Pancreas (tissue), 10 donors: ENCODE data around the gene EFNA5. TPM values are rescaled to one million over a fixed set of nuclear protein-coding genes. Genes with fewer than 3 reads are reported as not detected.

Experiments
- ATAC-seq, 4 donors: fragments of 200-7000 bp; cut with Tn5 transposase; one replicate each; pipeline versions ENCODE4 v1.8.0 to v1.9.1; 2020; ENCODE audit warnings: mild to moderate bottlenecking in 4 of 4, moderate library complexity in 4 of 4
- DNase-seq, 6 donors: peaks; one replicate each; pipeline ENCODE4 v3.0.0-alpha.2; 2020
- FAIRE-seq: peaks from 2 replicates; lab custom pipeline; 2012; peaks lifted over from hg19 to GRCh38; lab: Jason Lieb, UNC
- H3K27ac ChIP-seq, 4 donors: fragments of 200-600 bp; sonication (generic); 1 replicate in 3 of 4; 2 replicates in 1 of 4; pipeline versions ENCODE4 v1.5.0 to v1.8.0; 2020
- H3K27me3 ChIP-seq, 4 donors: fragments of 200-600 bp; one replicate each; pipeline ENCODE4 v1.8.0; 2021
- H3K36me3 ChIP-seq, 3 donors: fragments of 200-600 bp; sonication (generic) in 1 of 3; one replicate each; pipeline versions ENCODE4 v1.5.0 to v1.8.0; 2020 to 2021
- H3K4me1 ChIP-seq, 3 donors: fragments of 200-600 bp; one replicate each; pipeline ENCODE4 v1.8.0; 2021
- H3K4me3 ChIP-seq, 4 donors: fragments of 200-600 bp; sonication (generic) in 2 of 4; one replicate each; pipeline versions ENCODE4 v1.5.0 to v1.8.0; 2020 to 2021
- H3K9me3 ChIP-seq, 4 donors: fragments of 200-600 bp; one replicate each; pipeline ENCODE4 v1.8.0; 2021
- CTCF ChIP-seq, 4 donors: fragments of 200-600 bp; sonication (generic) in 3 of 4; IDR thresholded peaks; one replicate each; pipeline versions ENCODE4 v1.5.0 to v1.8.0; 2021; ENCODE audit warnings: antibody characterized with exemption in 4 of 4
- WGBS, 2 donors: extraction: QIAGEN DNeasy Blood & Tissue Kit; methylation state at CpG; one replicate each; pipeline ENCODE4 v1.1.7; 2013; 5-methylcytosine and 5-hydroxymethylcytosine counted together
- intact Hi-C, 3 donors: fragments of 100-400 bp; cut with DNase I; formaldehyde crosslinking; loops; one replicate each; pipeline versions ENCODE4 v1.11.1 to v1.14.2; 2022
- polyA plus RNA-seq, 2 donors: library from polyadenylated mRNA; stranded (reverse); fragments of 200-250 nt; gene quantifications; one replicate each; pipeline ENCODE4 v1.2.3, GENCODE V29; 2013
- total RNA-seq, 6 donors: library from RNA; stranded (reverse); fragmentation: NEBNext Ultra II Directional in 4 of 6; extraction: Animal tissue kit (Norgen Biotek cat#: 25700) in 4 of 6; gene quantifications; one replicate each; pipeline versions ENCODE4 v1.2.1 to v1.2.4, GENCODE V29; 2021 to 2023
- donor health status: healthy with polysubstance abuse.
- donor health status: DM: no; HTN: no; CAD: no; lungs with moderate emphysema.
- donor health status: DM: no; HTN: no; CAD: no.
- donor health status: control.
- donor health status: control.
- donor health status: Bipolar disorder and iron deficiency.
- donor health status: DM: yes; HTN: yes; CAD: no.
- donor health status: DM: no; HTN: no; CAD: no.
- donor health status: DM: no; HTN: no; CAD: no.
- donor health status: DM: yes; HTN: yes; CAD: no.

The EFNA5 gene
- total and polyA plus RNA-seq, 8 donors: 0.23 to 3.8 (median 2.1) TPM

GRCh38 chr5:107619781-107620180, 51.0 kb downstream of the EFNA5 start:
- WGBS, 2 donors: 46 to 68% methylated on average over 2 of the region's 2 CpGs
- FAIRE-seq (no peak), ATAC-seq (no peak), DNase-seq (no peak)
- intact Hi-C loops: no loop called here
- Histone ChIP-seq H3K27ac (no peak overlapping the region), H3K36me3 (no peaks in the 10 kb centered on the region), H3K9me3 (no peaks in the 10 kb centered on the region), H3K4me3 (no peak overlapping the region), H3K27me3 (no peaks in the 10 kb centered on the region), H3K4me1 (no peaks in the 10 kb centered on the region)
- TF ChIP-seq CTCF (IDR thresholded peaks at IDR 0.05): no peak

- Histone ChIP-seq H3K36me3 (no peaks in the 10 kb centered on the region), H3K27me3 (no peaks in the 10 kb centered on the region), H3K27ac (no peak overlapping the region), H3K4me1 (no peaks in the 10 kb centered on the region), H3K4me3 (no peak overlapping the region), H3K9me3 (no peaks in the 10 kb centered on the region)
- ATAC-seq (no peak), DNase-seq (no peak), FAIRE-seq (no peak)
- WGBS, 2 donors: 80 to 85% methylated on average over 3 of the region's 3 CpGs
- intact Hi-C loops: no loop called here
- no peak for TF ChIP-seq CTCF (IDR thresholded peaks at IDR 0.05)
Measured at GRCh38 chr5:107618242-107618641, 52.5 kb downstream of the EFNA5 start.

GRCh38 chr5:107617052-107617451, 53.7 kb downstream of the EFNA5 start:
- H3K4me3 ChIP-seq: no peak overlapping the region
- no peaks in the 10 kb centered on the region for H3K27me3 ChIP-seq
- FAIRE-seq: no peak
- no peak for TF ChIP-seq CTCF (IDR thresholded peaks at IDR 0.05)
- H3K4me1 ChIP-seq: no peaks in the 10 kb centered on the region
- 94 to 96% methylated on average over 1 of the region's 1 CpG for WGBS, 2 donors
- H3K9me3 ChIP-seq: no peaks in the 10 kb centered on the region
- H3K27ac ChIP-seq: no peak overlapping the region
- DNase-seq: no peak
- H3K36me3 ChIP-seq: no peaks in the 10 kb centered on the region
- no peak for ATAC-seq
- intact Hi-C loops: no loop called here

GRCh38 chr5:107616213-107616612, 54.5 kb downstream of the EFNA5 start:
- TF ChIP-seq CTCF (IDR thresholded peaks at IDR 0.05): no peak
- no peaks in the 10 kb centered on the region for H3K36me3 ChIP-seq
- intact Hi-C loops: no loop called here
- no peak overlapping the region for H3K4me3 ChIP-seq
- no peaks in the 10 kb centered on the region for H3K4me1 ChIP-seq
- ATAC-seq (no peak), FAIRE-seq (no peak), DNase-seq (no peak)
- no peaks in the 10 kb centered on the region for H3K9me3 ChIP-seq
- no peak overlapping the region for H3K27ac ChIP-seq
- 63 to 68% methylated on average over 4 of the region's 4 CpGs for WGBS, 2 donors
- H3K27me3 ChIP-seq: no peaks in the 10 kb centered on the region

GRCh38 chr5:107615299-107615817, 55.4 kb downstream of the EFNA5 start:
- no peak for TF ChIP-seq CTCF (IDR thresholded peaks at IDR 0.05)
- 72 to 77% methylated on average over 7 of the region's 7 CpGs for WGBS, 2 donors
- H3K4me3 ChIP-seq: no peak overlapping the region
- no peak overlapping the region for H3K27ac ChIP-seq
- intact Hi-C loops: no loop called here
- ATAC-seq: no peak
- FAIRE-seq: no peak
- DNase-seq: no peak
- no peaks in the 10 kb centered on the region for H3K36me3 ChIP-seq
- no peaks in the 10 kb centered on the region for H3K27me3 ChIP-seq
- H3K4me1 ChIP-seq: no peaks in the 10 kb centered on the region
- no peaks in the 10 kb centered on the region for H3K9me3 ChIP-seq
